GM19397 (cell line): ENCODE results near the gene CYP27A1.

Source experiments
- ATAC-seq: cut with Tn5 transposase; IDR thresholded peaks from one replicate; pipeline ENCODE4 v1.9.1; 2021; ENCODE audit warnings: mild to moderate bottlenecking, moderate library complexity; ENCODE audit not compliant: unreplicated experiment

The CYP27A1 gene

GRCh38 chr2:218809515-218809914 lies 27.6 kb downstream of the CYP27A1 start:
- no peak for ATAC-seq

DNA sequence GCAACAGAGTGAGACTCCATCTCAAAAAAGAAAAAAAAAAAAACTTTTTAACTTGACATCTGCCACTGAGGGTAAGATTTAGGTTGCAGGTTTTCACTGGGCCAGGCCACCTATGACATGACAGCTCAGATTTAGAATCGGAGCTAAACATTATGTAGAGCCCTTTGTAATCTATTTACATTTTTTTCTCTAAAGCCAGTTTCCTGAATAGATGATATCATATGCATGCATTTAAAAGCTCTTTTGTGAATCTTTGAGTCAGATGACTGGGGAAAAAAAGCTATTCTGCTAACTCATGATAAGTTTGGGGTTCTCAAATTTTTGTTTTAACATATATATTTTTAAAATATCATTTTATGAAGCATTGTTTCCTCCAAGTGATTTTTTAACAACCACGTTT lies 28.3 kb downstream of the CYP27A1 start:
- ATAC-seq = no peak

DNA sequence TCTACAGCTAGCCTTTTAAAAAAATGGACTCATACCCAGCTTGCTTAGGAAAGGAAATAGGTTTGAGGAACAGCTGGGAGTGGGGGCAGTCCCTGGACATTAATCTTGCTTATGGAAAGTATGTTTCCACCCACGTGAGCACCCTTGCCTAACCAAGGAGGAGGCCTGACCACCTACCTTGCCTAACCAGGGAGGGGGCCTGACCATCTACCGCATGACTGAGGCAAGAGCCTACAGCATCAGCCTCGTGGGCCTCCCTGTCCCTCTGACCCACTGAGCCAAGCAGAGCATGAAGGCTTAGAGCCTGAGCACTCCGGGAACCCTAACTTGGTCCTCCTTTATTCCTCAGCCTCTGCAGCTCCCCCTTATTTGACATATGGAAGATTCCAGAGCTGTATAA lies 29.4 kb downstream of the CYP27A1 start:
- ATAC-seq = no peak

- no peak for ATAC-seq
These were observed 30.3 kb downstream of the CYP27A1 start for GRCh38 chr2:218812096-218812815.

GRCh38 chr2:218812861-218813260 lies 30.9 kb downstream of the CYP27A1 start:
- ATAC-seq = no peak

- ATAC-seq = no peak
These were observed 32.0 kb downstream of the CYP27A1 start for GRCh38 chr2:218813771-218814460.

DNA sequence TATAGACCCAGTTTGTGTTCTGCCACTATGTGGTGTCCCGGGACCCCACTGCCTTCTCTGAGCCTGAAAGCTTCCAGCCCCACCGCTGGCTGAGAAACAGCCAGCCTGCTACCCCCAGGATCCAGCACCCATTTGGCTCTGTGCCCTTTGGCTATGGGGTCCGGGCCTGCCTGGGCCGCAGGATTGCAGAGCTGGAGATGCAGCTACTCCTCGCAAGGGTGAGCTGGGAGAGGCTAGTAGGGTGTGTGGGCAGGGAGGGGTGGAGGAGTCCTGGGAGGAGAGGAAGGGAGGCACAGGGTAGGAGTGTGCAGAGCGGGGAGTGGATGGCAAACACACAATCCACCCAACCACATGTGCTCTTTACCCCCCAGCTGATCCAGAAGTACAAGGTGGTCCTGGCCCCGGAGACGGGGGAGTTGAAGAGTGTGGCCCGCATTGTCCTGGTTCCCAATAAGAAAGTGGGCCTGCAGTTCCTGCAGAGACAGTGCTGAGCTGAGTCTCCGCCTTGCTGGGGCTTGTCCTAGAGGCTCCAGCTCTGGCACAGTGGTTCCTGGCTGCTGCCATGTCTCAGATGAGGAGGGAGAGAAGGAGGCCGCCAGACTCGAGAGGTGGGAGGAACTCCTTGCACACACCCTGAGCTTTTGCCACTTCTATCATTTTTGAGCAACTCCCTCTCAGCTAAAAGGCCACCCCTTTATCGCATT lies 32.7 kb downstream of the CYP27A1 start:
- ATAC-seq = no peak

GRCh38 chr2:218815244-218815637 lies 33.3 kb downstream of the CYP27A1 start:
- ATAC-seq = no peak

GRCh38 chr2:218815649-218816048 lies 33.7 kb downstream of the CYP27A1 start:
- no peak for ATAC-seq

DNA sequence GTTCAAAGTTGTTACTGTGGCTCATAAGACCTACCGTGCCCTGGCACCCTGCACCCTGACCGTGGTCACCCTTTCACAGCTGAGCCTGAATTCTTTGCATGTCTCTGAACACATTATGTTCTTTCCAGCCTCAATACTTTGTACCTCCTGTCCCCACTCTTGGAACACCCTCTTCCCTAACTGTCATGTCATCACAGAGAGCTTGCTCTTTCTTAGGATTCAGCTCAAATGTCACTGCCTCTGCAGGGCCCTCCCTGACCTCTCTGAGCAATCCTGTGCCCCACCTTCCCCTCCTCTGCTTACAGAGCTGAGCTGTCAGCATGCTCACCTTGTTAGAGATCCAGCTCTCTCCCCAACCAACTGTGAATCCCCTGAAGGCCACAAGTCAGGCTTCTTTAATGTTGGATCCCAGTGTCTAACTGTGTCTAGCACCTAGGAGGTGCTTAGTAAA lies 34.6 kb downstream of the CYP27A1 start:
- no peak for ATAC-seq

DNA sequence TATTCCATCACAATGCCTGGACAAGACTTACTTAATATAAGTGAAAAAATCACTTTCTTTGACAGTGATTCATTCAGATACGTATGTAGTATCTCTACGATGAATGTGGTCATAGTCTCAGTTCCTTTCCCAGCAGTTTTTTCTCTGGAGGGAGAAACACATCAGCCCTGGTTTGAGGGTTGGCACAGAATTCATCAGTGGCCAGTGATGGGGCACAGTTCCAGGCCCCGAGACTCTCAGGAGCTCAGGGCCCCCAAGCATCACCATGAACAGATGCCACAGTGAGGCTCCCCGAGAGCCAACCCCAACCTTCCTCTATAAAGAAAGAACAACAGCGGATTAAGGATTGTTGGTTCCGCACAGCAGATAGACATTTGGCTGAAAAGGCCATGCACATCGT lies 37.1 kb downstream of the CYP27A1 start:
- no peak for ATAC-seq

DNA sequence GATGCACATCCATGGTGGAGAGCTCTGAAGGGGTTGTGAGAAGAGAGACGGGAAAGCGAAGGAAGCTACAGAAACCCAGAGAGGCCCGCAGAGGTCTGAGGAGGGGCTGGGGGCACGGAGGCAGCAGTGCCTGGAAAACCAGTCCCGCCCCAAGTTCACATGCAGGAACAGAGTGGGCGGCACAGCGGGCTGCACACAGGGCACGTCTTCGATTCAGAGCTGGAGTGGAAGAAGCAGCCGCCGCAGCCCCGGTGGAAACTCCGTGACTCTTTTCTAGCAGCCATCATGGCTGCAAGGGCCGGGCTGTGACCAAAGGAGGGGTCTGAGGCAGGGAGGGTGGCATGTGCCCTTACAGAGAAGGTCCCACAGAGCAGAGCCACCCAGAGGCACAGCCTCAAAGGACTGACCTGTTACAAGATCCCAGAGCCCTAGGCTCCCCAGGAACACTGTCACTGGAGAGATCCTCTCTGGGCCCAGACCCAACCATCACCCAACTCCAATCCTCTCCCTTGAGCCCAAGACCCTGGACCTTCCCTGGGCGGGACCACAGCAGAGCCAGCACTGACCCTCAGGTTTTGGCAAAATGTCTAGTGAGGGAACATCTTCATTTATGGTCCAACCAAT lies 38.9 kb downstream of the CYP27A1 start:
- ATAC-seq = no peak

- no peak for ATAC-seq
These were observed 39.8 kb downstream of the CYP27A1 start for GRCh38 chr2:218821605-218822211.

GRCh38 chr2:218822622-218823021 lies 40.7 kb downstream of the CYP27A1 start:
- no peak for ATAC-seq

GRCh38 chr2:218823196-218823855 lies 41.4 kb downstream of the CYP27A1 start:
- no peak for ATAC-seq

- ATAC-seq = no peak
These were observed 42.1 kb downstream of the CYP27A1 start for GRCh38 chr2:218824004-218824403.

DNA sequence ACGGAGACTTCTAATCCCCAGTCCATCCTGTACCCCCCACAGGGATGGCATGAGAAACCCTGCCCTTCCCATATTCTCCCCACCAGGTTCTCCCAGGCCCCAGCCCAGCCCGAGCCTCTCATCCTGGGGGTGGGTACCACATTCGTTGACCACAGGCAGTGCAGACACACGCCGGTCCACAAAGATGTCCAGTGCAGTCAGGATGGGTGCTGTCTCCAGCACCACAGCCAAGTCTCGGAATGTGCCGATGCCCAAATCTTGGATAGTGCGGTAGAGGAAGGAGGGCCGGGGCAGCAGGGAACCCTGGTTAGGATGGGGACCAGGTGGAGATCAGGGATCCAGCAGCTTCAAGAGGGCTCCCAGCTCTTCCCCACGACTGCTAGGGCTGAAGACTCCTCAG lies 44.8 kb downstream of the CYP27A1 start:
- no peak for ATAC-seq

- no peak for ATAC-seq
These were observed 45.9 kb downstream of the CYP27A1 start for GRCh38 chr2:218827701-218828476.

GRCh38 chr2:218828477-218828778 lies 46.5 kb downstream of the CYP27A1 start:
- ATAC-seq = no peak

- no peak for ATAC-seq
These were observed 48.0 kb downstream of the CYP27A1 start for GRCh38 chr2:218829868-218830451.
